CMK (cell line): ENCODE data around the gene IDE.

Experiments used
- DNase-seq: peaks from one replicate; pipeline ENCODE4 v3.0.0-alpha.2; 2010; ENCODE audit warnings: low read depth

Gene IDE

DNA sequence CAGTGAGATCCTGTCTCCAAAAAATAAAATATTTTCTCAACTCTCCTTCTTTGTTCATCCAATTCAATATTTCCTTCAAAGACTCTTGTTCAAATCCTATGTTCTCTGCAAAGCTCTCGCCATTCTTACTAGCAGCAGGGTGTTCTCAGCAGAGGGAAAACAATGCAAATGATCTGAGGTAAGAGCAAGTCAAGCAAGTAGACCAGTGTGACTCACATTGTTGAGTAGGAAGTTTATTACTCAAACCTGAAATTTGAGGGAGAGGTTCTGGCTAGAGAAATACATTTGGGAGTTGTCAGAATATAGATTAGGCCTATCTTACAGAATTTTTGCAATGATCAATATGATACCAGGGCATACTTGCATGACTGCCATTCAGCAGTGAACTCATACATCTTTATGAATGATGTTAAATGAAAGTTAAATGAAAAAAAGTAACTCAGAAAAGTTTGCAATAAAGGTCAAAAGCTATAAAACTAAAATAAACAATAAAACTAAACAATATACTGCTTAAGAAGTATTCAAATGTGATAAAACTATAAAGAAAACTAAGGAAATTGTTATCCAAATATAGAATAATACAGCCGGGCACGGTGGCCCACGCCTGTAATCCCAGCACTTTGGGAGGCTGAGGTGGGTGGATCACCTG is 5.8 kb downstream of the IDE start:
- no peak for DNase-seq

DNA sequence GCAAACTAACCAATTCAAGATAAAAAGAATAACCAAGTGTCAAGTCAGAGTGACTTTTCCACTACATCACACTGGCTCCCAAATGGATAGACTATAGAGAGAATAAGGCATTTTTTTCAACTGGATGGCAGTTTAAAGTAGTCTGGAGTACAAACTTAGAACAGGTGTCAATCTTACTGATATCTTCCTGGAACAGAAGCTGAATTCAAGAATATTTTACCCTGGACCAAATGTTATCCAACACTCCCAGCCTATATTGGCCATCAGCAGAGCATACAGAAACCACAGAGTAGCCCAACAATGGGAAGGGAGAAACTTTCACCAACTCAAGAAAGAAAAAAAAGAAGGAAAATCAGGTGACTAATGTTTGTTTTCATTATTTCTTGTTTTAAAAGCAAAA is 11.5 kb downstream of the IDE start:
- no peak for DNase-seq

DNA sequence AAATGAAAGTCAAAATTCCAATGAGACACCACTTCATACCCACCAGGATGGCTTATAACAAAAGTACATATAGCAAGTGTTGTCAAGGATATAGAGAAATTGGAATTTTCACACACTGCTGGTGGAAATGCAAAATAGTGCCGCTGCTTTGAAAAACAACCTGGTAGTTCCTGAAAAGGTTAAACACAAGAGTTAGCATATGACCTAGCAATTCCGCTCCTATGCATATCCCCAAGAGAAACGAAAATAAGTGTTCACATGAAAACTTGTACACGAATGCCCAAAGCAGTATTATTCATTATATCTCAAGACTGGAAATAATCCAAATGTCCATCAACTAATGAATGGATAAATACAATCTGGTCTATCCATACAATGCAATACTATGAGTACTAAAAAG is 14.8 kb downstream of the IDE start:
- no peak for DNase-seq

DNA sequence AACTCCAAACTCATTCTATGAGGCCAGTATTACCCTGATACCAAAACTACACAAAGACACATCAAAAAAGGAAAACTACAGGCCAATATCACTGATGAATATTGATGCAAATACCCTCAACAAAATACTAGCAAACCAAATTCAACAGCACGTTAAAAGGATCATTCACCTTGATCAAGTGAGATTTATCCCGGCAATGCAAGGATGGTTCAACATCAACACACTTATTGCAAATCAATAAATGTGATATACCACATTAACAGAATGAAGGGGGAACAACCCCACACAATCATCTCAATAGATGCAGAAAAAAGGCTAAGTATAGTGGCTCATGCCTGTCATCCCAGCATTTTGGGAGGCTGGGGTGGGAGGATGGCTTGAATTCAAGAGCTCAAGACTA is 19.9 kb downstream of the IDE start:
- no peak for DNase-seq

DNA sequence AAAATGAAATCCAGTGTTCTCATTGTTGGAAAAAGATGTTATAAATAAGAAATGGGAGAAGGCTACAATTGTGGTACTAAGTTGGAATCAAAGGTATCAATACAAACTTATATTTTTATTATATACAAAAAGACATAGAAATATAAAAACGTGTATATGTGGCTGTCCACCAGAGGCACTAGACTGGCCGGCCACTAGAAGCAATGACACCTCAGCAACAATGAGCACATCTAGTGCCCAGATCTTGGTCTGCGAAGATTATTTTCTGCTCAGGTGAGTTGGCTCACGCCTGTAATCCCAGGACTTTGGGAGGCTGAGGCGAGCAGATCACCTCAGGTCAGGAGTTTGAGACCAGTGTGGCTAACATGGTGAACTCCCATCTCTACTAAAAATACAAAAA is 21.6 kb downstream of the IDE start:
- no peak for DNase-seq

DNA sequence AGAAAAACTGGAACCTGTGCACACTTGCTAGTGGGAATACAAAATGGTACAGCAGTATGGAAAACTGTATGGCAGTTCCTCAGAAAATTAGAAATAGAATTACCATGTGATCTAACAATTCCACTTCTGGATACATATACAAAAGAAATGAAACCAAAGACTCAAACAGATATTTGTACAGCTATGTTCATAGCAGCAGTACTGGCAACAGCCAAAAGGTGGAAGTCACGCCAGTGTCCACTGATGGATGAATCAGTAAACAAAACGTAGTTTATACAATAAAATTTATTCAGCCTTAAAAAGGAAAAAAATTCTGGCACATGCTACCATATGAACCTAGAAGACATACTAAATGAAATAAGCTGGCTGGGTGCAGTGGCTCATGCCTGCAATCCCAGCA is 23.0 kb downstream of the IDE start:
- no peak for DNase-seq

DNA sequence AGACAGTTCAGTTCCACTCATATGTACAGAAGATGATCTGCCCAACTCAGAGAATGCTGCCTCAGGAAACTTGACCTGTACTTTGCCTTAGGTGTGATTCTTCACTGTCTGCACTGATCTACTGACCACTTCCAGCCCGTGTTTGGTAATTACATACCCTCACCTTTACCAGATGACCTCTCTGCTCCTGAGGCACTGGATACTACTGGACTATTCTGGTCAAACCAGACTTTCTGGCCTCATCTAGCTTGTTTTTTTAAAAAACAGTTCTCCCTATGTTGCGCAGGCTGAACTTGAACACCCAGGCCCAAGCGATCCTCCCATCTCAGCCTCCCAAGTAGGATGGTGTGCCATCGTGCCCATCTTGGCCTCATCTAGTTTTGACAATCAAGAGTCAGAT is 26.2 kb downstream of the IDE start:
- no peak for DNase-seq

DNA sequence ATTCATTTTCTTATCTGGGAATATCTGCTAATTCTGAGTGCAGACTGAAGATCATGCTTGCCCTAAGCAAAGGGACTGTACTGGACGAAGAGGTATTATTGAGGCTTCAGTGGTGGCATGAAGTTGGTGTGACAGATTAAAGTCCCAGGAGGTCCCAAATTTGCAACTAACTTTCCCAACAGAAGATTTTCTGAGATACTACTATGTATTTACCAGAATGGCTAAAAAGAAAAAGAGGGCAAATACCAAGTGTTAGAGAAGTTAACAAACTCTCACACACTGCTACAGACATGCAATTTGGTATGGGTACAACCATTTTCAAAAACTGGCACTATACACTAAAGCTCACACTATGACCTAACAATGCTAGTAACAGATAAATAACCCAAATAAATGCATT is 28.3 kb downstream of the IDE start:
- DNase-seq, result no peak

DNA sequence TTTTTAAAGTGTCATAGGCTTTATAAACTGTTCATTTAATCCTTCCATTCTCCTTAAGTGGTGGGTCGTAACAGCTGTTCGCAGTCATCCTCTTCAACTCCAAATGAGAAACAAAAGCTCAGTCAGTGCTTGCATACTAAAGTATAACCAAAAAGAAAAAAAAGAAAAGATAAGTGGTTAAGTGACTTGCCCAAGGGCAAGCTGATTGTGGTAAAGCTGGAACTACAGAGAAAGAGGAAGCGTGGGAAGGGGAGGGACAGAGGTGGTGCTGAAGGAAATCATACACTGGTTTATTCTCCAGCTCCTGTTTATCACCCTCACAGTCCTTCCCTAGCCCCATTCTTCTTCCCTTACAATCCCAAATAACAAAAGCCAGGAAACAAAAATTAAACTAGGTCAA is 29.6 kb downstream of the IDE start:
- DNase-seq, result no peak

DNA sequence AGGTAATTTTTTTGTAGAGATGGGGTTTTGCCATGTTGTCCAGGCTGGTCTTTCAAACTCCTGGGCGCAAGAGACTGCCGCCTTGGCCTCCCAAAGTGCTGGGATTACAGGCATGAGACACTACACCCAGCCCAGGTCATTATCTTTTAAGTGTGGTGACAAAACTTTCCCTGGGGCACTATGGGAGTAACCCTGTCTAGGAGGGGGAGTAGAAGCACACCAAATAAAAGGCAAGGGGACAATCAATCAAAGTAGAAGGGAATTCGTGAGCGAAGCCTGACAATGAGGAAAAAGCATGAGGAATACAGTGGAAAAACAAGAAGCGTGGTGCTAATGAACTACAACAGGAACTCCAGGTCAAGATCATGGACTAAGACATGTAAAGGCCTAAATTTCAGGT is 31.4 kb downstream of the IDE start:
- DNase-seq, result no peak

DNA sequence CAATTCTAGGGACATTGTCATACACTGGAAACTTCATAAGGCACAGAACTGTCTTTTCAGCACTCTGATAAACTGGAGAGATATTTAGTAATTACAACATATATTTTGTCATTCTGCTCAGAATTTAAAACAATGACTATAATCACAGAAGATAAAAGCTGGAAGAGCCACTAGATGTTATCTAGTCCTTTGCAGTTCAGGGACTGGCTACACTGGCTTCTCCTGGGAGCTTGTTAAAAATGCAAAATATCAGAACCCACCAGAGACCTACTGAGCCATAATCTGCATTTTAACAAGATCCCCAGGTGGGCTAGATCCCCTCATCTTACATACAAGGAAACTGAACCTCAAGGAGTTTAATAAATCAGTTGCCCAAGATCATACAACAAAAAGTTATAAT is 32.3 kb downstream of the IDE start:
- no peak for DNase-seq

DNA sequence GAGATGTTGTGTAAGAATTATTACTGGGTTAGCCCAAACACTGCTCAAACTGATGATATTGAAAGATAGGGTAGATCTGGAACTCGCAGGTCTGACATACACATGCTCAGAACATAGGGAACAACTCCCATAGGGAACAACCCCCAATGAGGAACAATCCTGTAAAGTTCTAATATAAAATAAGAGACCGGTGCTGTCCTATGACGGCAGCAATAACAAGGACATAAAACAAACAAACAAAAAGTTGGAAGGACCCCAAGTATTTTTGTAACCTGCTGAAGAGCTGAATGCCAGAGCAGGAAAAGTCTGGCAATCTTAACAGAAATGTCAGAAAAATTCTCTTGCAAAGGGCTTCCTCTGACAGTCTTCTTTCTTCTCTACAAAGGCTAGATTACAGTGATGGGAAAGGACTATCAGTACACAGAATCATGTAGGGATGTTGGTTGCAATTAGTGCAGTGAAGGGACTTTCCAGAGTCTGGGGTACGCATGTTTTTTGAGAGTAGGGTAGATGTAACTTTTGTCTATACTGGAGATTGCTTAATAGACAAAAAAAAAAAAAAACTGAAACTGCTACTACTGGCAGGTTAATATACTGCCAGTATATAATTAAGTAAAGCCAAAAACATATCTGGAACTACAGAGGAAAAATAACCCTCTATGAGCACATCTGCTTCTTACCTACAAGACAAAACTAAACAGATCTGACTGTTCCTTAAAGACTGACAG is 35.5 kb downstream of the IDE start:
- DNase-seq, result no peak

DNA sequence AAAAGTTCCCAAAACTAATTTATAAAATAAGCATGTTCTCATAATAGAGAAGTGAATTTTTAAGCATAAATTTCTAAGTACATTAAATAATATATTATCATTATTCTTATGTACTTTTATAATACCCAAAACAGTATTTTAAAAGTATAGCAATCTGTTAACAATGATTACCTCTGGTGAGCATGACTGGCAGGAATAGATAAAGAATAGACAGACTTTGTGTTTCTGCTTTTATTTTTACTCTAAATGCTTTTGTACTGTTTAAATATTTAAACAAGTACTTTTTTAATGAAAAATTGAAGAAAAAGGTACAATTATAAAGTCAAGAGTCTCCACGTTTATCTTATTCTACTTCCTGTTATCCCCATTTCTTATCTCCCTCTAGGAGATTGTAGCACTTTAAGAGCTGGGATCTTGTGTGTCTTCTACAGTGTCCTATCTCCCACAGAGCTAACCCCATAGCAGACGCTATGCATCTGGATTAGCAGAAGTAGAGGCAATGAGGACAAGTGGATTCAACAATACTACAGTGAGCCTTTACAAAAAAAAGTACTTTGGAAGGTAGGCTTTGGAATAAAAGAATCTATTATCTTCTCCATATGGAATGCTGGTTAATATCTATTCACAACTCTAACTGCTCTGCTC is 42.9 kb downstream of the IDE start:
- no peak for DNase-seq

DNA sequence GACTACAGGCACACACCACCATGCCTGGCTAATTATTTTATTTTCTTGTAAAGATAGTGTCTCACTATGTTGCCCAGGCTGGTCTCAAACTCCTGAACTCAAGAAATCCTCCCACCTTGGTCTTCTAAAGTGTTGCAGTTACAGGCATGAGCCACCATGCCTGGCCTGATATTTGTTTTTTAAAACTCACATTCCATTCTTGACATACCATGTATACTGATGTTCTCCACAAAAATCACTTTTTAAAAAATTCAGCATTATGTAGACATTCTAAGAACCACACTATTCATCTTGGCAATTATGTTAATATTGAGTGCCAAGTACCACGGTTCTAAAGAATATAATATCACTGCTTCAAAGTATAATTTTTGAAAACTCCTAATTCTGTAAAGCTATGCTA is 43.5 kb downstream of the IDE start:
- no peak for DNase-seq

DNA sequence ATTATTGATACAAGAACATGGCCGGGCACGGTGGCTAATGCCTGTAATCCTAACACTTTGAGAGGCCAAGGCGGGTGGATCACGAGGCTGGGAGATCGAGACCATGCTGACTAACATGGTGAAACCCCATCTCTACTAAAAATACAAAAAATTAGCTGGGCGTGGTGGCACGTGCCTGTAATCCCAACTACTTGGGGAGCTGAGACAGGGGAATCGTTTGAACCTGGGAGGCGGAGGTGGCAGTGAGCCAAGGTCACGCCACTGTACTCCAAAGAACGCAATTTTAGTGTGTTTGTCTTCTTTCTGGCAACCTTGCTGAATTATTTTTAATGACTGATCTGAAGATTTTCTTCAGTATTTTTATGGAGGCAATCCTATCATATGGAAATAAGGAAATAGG is 46.2 kb downstream of the IDE start:
- no peak for DNase-seq

DNA sequence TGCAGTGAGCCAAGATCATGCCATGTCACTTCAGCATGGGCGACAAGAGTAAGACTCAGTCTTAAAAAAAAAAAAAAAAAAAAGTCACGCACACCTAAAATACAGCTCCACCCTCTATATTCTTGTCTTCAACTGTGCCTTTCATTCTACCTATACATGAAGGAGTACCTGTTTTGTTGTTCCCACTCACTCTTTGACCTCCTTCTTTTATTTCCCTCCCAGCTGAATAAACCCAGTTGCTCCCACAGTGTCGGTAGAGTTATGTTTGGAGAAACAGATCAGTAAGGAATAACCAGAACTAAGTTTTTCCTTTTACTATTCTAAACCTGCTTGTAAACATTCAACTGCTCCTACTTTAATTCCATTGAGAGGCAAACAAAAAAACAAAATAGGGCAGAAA is 50.3 kb downstream of the IDE start:
- DNase-seq, result no peak

DNA sequence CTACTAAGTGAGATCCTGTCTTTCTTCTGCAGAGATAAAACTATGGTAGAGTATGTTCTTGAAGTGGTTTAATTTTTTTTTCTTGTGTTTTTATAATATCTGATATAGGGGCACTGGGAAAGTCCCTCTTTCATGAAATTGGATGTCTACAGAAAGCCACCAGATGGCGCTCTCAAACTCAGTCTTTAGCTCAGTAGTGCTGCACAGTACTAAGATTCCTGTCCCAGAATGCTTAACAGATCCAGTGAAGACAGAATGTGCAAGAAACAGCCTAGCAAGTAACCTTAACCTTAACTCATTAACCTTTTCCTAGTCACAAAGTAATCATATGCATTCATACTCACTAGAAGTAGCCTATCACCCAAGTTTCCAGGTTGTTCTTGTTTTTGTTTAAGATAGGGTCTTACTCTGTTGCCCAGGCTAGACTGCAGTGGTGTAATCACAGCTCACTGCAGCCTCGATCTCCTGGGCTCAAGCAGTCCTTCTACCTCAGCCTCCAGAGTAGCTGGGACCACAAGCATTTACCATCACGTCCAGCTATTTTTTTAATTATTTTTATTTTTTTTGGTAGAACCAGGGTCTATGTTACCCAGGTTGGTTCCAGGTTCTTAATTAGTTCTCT is 56.7 kb downstream of the IDE start:
- peak; percentile 48 for DNase-seq

DNA sequence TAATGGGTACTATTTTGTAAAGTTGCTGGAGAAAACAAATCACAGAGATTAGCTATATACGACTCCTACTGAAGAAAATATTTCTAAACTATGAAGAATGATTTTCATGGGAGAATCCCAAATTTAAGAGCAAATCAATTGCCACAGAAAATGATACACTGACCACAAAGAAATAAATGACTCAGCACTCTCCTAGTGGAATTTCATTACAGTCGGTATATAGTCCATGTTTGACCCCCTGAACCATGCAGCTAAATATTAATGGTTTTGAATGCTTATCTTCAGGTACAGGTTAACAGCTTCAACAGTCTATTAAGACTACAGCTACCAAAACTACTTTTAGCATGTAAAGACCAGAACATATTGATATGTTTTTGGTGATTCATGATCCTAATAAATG is 65.0 kb downstream of the IDE start:
- DNase-seq, result no peak

DNA sequence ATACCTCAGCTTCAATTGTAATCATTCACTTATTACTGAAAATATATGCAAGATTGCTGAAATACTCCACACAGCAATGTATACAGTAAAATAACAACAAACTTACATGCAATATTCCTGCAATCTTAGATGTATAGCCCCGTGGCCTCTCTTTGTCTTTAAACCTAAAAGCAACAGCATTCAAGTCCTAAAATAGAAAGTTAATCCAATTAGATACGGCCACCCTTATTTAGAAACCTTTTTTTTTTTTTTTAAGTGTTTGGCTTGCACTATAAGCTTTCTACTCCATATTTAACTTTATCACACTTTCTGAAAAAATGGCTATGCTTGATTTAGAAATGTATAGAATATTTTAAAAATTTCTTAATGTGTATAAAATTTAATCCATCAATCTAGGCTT is 67.6 kb downstream of the IDE start:
- no peak for DNase-seq

DNA sequence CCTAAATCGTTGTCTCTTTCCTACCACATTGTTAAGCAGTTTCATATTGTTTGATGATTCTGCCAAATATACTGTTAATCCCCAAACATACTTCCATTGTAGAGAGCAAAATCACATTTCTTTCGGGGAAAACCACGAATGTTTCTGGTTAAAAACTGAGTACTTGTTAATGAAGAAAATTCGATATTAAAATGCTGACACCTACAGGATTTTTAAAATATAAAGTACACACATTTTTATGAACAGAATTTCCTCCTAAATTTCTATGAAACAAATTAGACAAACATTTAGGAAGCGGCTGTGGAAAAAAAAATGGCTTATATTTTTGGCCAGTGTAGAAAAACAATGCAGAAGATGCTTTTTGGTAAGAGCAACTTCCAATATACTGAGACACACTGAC is 68.8 kb downstream of the IDE start:
- DNase-seq, result no peak

DNA sequence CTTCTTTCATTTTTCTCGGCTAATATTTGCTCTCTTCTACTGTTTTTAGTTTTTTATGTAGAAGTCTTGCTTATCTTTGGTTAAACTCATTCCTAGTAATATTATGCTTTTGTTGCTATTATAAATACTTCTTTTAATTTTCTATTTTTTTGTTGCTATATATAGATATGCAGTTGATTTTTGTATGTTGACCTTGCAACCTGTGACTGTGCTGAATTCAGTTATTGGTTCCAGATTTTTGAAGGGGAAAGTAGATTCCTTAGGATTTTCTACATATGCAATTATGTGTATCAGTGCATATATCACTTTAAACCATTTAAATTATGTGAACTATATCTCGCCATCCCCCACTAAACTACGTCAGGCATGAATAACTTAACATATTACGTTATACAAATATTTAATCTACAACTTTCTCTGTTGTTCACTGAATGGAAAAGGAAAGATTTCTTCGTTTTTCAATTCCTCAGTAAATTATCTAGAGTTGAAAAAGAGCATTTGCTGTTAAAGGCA is 71.5 kb downstream of the IDE start:
- no peak for DNase-seq

DNA sequence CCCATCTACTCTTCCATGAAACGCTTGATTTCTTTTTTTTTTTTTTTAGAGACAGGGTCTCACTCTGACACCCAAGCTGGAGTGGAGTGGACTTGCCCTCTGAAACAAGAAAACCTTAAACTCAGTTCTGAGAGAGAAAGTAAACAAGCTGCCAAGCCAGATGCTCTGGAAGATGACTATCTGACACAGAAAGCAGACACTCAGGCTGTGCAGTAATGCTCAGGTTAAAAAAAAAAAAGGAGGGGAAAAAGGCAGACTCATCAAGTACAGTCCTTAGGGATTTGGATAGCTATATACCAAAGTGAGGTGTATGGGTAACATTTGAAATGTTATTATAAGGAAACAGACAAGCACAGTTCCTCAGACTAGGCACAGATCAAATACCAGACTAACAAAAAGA is 80.5 kb downstream of the IDE start:
- no peak for DNase-seq

DNA sequence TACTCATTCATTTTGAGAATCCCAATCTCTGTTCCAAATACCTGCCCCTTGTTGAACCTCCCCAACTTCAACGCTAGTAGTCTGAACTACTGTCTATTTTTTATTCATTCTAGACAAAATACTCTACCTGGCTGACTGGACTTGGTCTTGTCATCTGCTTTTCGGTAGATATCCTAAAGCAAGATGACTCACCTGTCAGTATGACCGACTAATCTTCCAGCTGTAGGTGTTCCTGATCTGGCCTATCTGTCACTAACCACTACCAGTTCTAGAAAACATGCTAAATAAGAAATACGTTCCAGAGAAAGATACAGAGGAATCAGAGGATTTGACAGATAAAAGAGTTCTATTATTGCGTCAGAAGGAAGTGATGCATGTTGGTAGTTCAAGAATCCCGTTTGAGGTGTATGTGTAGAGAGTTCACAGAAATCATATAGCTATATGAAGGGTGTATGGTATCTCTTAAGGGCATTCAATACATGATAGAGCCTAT is 81.1 kb downstream of the IDE start:
- no peak for DNase-seq
